ENCODE data around the gene SHTN1. TPM values are rescaled to one million over a fixed set of nuclear protein-coding genes. Genes with fewer than 3 reads are reported as not detected.

Gene SHTN1
- total RNA-seq (2021; ENCODE audit: unreplicated experiment) (67.8 TPM), Bru-seq, nascent RNA (percentile 86 among the genes with signal in this experiment), BruChase-seq, experiment 1, labeled RNA remaining after a 2-hour chase (percentile 86 among the genes with signal in this experiment), BruChase-seq, experiment 2, labeled RNA remaining after a 6-hour chase (percentile 84 among the genes with signal in this experiment)
- 31.9 TPM for polyA plus RNA-seq (2012; ENCODE audit: insufficient read length)
- long read RNA-seq, full-length matches to known transcripts: 96 of 148 reads
- long read RNA-seq, partial matches to known transcripts: 18 of 148 reads
- long read RNA-seq, other reads (novel, unspliced or antisense): 34 of 148 reads

- Histone ChIP-seq H3K9me3 (ENCODE audit: control insufficient read depth, insufficient read depth, low read depth, low read length) (no peaks in the 10 kb centered on the region), H3K27me3 (ENCODE audit: control insufficient read depth, insufficient read depth, low read length) (no peaks in the 10 kb centered on the region), H3K27ac (ENCODE audit: low read length) (peak within 1 kb of the TSS; percentile 96), H3K36me3 (ENCODE audit: control insufficient read depth, insufficient read depth, low read length) (no peaks in the 10 kb centered on the region), H3K4me1 (ENCODE audit: control insufficient read depth, insufficient read depth, low read length) (peaks cover 29% of the 10 kb centered on the region), H3K4me3 (ENCODE audit: low read depth in 2 of 2, low read length in 2 of 2) (peak within 1 kb of the TSS; percentile 75 to 84)
- POLR2A ChIA-PET: no interaction called here
- TF ChIP-seq CTCF (IDR thresholded peaks at IDR 0.05): no peak
- TF ChIP-seq SIN3A (IDR thresholded peaks at IDR 0.05; ENCODE audit: borderline replicate concordance, insufficient read depth, low read depth, low read length): 0 out of 2 replicates have a peak, but pooled peaks have one; percentile 31
- peak; percentile 48 for TF ChIP-seq POLR2AphosphoS5 (IDR thresholded peaks at IDR 0.05; ENCODE audit: low read depth, low read length)
- 0 out of 4 replicates have a peak, but pooled peaks of 1 of the 2 experiments have one; percentile 22 for TF ChIP-seq REST (IDR thresholded peaks at IDR 0.05; ENCODE audit: insufficient read depth in 1 of 2, low read depth in 2 of 2, low read length in 1 of 2)
- no TSS peak for BruUV-seq (replicated peaks)
- in situ Hi-C loops (cut with HindIII; ENCODE audit: low pct_unique_long_range_greater_than_20kb, low sequenced_read_pairs) (no loop called here), intact Hi-C loops (cut with micrococcal nuclease; ENCODE audit: unreplicated experiment) (loop anchor here (5.0 kb wide), 1 partner anchor 162 kb away; no protein-coding TSS in a partner anchor)
- ATAC-seq: peak; percentile 92
- CTCF ChIA-PET: interaction anchor here (0.9 kb wide), 1 partner anchor 109 kb away, joined by 3 read pairs; no protein-coding TSS in a partner anchor
- peak; percentile 51 for DNase-seq (ENCODE audit: low read depth, low spot score)
Observed at GRCh38 chr10:117005026-117005526, at the start of gene SHTN1. Gene SHTN1, minus strand, starts transcription at chr10:117005187. Its CDS starts 108 bp downstream, at chr10:117005079.

GRCh38 chr10:117053482-117053881 is 48.5 kb upstream of the SHTN1 start:
- no peaks in the 10 kb centered on the region for H3K36me3 ChIP-seq (ENCODE audit: control insufficient read depth, insufficient read depth, low read length)
- ChIA-PET CTCF (no interaction called here), POLR2A (no interaction called here)
- no peak overlapping the region for H3K27ac ChIP-seq (ENCODE audit: low read length)
- intact Hi-C loops (cut with micrococcal nuclease; ENCODE audit: unreplicated experiment): no loop called here
- BruUV-seq (replicated peaks): no TSS peak
- no peak for TF ChIP-seq REST (IDR thresholded peaks at IDR 0.05; ENCODE audit: insufficient read depth in 1 of 2, low read depth in 2 of 2, low read length in 1 of 2)
- TF ChIP-seq POLR2AphosphoS5 (IDR thresholded peaks at IDR 0.05; ENCODE audit: low read depth, low read length): no peak
- TF ChIP-seq TCF7L2 (IDR thresholded peaks at IDR 0.05; ENCODE audit: low read depth, low read length): no peak
- no peak for TF ChIP-seq CTCF (IDR thresholded peaks at IDR 0.05)
- no peak for TF ChIP-seq SIN3A (IDR thresholded peaks at IDR 0.05; ENCODE audit: borderline replicate concordance, insufficient read depth, low read depth, low read length)
- H3K27me3 ChIP-seq (ENCODE audit: control insufficient read depth, insufficient read depth, low read length): no peaks in the 10 kb centered on the region
- in situ Hi-C loops (cut with HindIII; ENCODE audit: low pct_unique_long_range_greater_than_20kb, low sequenced_read_pairs): no loop called here
- no peaks in the 10 kb centered on the region for H3K4me1 ChIP-seq (ENCODE audit: control insufficient read depth, insufficient read depth, low read length)
- no peak overlapping the region for H3K4me3 ChIP-seq (ENCODE audit: low read depth in 2 of 2, low read length in 2 of 2)
- ATAC-seq (no peak), DNase-seq (ENCODE audit: low read depth, low spot score) (no peak)
- no peaks in the 10 kb centered on the region for H3K9me3 ChIP-seq (ENCODE audit: control insufficient read depth, insufficient read depth, low read depth, low read length)
